Activated CD4-positive, CD25-positive, alpha-beta regulatory T cell (primary cell): ENCODE data around the gene RHPN2.

Experiments
- DNase-seq, 4 experiments: peaks; one replicate each; lab custom pipeline; 2025; lab: John Stamatoyannopoulos, UW

Gene RHPN2

DNA sequence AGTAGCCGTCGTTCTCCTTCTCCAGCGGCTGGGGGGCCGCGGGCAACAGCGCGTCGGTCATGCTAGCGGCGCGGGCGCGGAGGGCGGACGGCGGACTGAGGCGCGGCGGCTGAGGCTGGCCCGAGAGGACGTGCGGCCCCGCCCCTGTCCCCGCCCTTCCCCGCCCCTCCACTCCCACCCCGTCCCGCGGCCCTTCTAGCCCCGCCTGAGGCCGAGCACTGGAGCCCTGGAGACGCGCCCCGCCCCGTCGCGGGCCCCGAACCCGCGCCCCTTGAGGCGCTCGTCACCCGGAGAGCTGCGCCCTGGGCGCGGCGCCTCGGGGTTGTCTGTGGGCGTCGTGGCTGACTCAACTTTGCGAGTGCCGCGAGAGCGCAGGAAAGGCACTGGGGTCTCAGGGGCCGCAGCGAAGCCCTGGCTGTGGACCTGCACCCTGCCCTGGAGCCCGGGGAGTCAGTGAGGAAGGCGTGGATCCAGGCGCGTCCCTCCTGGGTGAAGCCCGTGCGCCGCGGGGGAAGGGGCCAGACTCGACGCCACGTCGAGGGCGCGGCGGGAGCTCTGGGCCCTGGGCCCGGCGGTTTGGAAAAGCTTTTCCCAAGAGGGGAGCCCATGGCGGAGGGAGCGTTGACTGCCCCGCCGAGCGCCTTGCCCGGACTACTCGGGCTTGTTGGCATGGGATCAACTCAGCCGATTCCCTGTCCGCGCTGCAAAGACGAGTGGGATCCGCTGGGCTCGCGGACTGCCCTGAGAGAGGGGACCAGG is at the start of gene RHPN2:
TSS of gene RHPN2 (minus strand) at position 97 of the 759 bp plus-strand sequence. CDS start at position 61, 36 bp downstream.
- DNase-seq, result peak in 2 of 4 experiments; percentile 5 to 11

- DNase-seq, result no peak
Measured at GRCh38 chr19:33114312-33114711, 49.6 kb upstream of the RHPN2 start.

DNA sequence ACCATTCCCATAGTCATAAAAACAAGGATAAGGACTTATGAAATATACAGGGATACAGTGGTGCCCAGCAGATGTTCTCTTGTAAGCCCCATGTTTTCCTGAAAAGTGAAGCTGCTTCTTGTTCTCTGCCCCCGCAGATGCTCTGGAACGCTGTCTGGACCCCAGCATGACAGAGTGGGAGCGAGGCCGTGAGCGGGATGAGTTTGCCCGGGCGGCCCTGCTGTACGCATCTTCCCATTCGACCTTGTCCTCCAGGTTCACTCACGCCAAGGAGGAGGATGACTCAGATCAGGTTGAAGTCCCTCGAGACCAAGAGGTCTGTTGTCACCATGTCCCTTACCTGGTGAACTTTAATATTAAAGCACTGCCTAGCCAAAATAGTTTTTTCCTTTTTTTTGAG is 46.9 kb upstream of the RHPN2 start:
- DNase-seq, result no peak

- no peak for DNase-seq
Measured at GRCh38 chr19:33110137-33110910, 45.6 kb upstream of the RHPN2 start.

DNA sequence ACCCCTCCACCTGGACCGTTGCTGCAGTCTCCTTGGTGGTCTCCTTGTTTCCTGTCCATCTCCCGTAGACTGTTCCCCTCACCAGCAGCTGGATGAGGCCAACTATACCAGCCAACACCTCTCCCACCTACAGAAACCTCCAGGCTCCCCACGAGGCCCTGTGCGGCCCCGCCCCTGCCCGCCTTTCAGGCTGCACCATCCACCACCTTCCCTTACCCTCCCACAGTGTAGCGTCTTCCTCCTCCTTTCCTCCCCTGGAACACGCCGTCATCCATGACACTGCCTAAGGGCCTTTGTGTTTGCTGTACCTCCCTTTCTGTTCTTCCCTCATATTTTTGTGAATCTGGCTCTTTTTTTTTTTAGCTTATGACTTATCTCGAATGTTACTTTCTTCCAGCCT is 43.5 kb upstream of the RHPN2 start:
- DNase-seq, result no peak

DNA sequence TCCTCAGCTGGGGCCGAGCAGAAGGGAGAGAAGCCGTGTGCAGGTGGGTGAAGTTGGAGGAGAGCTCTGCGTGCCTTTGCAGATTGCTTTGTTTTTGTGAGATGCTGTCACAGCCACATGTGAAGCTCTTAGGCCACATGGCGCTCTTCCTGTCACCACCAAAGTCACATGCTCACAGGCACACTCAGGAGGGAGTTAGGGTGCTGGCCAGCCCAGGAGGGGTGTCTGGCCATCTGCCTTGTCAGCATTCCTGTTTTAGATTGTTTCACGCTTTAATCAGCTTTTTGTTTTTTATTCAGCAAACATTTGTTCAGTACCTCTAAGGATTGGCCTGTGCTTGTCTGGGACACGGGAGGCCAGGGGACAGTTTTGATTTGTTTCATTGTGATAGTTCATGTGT is 38.2 kb upstream of the RHPN2 start:
- no peak for DNase-seq

GRCh38 chr19:33100894-33101644 is 36.4 kb upstream of the RHPN2 start:
- DNase-seq, result no peak

DNA sequence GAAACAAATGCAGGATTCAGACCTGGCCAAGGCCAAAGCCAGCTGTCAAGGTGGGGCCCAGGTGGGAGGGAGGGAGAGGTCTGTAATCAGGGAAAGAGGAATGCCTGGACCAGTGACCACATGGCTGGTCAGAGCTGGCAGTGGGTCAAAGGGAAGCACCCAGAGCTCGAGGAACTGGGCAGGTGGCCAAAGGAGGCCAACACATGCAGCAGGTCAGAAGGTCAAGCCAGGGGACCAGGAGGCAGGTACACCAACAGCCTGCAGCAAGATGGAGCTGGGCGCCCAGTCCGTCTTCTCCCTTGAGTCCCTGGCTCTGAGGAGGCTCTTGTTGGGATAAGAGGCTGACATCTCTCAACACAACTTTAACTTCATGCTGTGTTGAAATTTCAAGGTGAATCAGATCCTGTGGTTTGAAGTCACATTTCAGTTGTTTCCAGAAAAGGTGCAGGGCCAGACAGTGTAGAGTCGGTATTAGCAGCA is 33.4 kb upstream of the RHPN2 start:
- DNase-seq, result no peak

GRCh38 chr19:33096005-33096404 is 31.3 kb upstream of the RHPN2 start:
- no peak for DNase-seq

GRCh38 chr19:33094436-33095067 is 29.9 kb upstream of the RHPN2 start:
- DNase-seq, result no peak

DNA sequence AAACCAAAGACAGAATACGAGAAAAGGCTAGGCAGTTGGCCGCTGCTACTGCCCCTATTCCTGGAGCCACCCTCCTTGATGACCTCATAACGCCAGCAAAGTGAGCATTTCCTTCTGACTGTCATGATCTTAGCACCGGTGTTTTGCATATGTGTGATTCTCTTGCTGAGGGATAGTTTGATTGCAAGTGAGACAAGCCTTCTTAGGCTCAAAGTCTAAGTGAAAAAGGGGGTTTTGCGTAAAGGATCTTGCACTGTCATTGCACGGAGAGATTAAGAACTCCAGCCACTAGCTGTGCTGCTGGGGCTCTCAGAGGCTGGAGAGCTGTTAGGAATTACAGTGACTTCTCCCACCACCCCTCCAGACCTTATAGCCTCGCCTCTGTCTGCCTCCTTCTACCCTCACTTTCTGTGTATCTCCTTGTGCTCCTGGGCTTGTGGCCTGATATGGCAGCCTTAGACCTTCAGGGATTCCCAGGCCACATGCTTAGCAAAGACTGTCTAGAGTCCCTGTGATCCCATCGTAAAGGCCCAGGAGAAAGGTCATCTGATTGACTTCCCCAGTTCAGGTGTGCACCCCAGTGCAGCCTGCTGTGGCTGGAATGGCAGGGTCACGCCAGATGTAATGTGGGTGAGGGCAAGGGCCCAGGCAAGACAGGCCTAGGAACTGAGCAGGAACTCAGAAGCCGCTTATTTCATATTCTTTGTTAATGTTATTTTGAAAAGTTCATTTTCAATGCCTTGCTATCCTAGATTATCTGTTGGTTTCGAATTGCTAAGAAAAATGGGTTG is 28.9 kb upstream of the RHPN2 start:
- DNase-seq, result no peak

DNA sequence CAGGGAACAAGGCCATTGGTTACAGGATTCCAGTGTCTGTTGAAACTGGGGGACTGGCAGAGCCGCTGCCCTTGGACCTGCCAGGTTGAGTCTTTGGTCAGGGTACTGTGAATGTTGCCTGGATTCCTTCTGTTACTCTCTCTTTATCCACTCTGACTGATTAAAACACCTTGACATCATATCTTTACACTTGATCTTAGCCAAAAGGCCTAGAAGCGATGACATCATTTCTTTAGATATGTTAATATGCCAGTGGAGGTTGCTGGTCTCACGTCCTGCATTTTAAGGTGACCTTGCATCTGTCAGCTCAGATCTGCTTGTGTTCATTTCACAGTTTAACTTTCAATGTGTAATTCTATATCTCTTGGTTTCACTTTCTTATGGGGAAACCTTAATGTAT is 25.5 kb upstream of the RHPN2 start:
- DNase-seq, result no peak

GRCh38 chr19:33089010-33089409 is 24.3 kb upstream of the RHPN2 start:
- DNase-seq, result no peak

GRCh38 chr19:33086955-33087354 is 22.3 kb upstream of the RHPN2 start:
- DNase-seq, result no peak

DNA sequence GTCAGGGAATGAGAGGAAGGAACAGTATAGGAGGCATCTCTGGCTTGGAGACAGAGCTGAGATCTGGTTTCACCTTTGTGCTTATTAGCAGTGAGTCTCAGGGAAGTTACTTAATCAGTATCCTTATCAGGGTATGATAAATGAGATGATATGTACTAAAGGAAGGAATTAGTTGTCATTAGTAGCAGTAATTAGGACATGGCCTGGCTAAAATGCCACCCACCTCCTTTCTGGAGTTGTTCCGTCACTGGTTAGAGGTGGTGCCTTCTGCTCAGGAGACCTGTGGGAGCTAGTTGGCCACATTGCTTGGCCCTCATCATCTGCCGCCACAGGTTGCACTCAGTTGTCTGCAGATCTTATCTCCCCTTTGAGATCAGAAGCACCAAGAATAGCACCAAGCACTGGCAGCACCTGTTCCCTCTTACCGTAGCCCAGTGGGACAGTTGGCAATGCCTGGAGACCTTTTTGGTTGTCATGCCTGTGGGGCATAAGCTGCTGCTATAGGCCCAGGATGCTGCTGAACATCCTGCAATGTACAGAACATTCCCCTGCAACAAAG is 21.0 kb upstream of the RHPN2 start:
- DNase-seq, result no peak

DNA sequence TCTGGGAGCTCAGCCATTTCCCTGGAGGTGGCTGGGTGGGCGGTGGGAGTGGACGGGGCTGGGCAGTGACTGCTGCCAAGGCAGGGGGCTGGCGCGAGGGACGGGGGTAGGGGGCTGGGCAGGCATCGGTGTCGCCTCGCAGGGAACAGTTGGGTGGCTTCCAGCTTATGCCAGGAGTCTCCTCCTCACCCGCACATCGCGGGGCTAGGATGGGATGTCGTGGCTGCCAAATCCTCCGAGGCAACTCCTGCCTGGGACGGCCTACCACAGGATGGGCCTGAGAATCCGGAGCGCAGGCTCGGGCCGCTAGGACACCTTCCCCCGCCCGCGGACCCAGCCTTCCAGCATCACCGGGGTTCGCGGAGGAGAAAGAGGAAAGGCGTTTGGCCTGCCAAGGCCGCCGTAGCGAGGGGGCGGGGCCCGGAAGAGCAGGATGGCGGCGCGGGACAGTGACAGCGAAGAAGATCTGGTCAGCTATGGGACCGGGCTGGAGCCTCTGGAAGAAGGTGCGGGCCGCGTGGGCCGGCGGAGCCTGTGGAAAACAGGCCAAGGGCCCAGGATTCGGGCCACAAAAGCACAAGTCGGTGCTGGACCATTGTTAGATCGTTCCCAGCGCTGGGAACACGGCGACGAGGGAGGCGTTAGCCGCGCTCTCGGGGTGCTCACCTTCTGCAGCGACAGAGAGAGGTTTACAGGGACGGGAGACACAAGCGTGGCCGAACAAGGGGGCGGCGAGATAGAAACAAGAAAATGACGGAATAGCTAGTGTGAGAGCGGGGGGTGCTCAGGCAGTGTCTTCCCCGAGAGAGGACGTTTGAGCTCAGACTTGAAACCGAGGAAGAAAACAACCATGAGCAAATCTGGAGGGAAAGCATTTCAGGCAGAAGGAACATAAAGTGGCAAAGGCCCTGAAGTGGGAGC is 16.3 kb upstream of the RHPN2 start, which contains the start of gene GPATCH1:
TSS of gene GPATCH1 (plus strand) at position 421 of the 921 bp plus-strand sequence. CDS start at position 434, 13 bp downstream.
- peak; percentile 65 to 80 (median 75) for DNase-seq

DNA sequence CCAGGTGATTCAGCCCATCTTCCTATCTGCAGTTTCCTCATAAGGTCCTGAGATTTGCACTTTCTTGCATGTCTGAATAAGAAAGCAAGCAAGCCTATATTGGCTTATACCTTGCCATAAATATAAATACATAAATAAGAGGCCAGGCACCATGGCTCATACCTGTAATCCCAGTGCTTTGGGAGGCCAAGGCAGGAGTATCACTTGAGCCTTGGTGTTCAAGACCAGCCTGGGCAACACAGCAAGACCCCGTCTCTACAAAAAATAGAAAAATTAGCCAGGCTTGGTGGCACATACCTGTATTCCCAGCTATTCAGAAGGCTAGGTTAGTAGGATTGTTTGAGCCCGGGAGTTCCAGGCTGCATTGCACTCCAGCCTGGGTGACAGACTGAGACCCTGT is 10.8 kb upstream of the RHPN2 start:
- DNase-seq, result no peak

DNA sequence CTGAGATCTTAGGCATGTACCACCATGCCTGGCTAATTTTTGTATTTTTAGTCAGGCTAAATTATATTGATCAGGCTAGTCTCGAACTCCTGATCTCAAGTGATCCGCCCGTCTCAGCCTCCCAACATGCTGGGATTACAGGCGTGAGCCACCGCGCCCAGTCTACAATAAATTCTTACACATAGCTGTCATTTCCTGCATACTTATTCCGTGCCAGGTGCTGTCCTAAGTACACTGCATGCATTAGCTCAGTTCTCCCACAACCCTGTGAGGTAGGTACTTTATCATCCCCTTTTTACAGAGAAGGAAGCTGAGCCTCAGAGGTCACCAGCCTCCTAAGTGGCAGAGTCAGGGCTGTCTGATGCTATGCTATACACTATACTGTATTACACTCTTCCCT is 7.2 kb upstream of the RHPN2 start:
- DNase-seq, result no peak

- DNase-seq, result no peak
Measured at GRCh38 chr19:33067121-33067520, 2.4 kb upstream of the RHPN2 start.

DNA sequence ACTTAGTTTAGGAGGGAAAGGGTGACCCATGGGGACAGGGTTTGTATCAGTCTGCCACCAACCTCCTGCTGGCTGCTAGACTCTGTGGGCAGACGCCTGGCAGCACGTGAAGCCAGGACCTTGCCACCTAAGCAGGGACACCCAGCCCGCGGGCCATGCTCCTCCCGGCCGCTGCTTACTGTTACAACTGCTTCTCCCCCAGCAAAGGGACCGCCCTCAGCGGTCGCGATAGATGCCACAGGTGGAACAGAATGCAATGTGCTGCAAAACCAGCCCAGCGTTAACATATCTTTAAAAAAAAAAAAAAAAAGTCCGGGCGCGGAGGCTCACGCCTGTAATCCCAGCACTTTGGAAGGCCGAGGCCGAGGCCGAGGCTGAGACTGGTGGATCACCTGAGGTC is 1.9 kb upstream of the RHPN2 start:
- DNase-seq, result no peak
